Peyer's patch (tissue), 4 donors: ENCODE results near the gene PAH. TPM values are rescaled to one million over a fixed set of nuclear protein-coding genes. Genes with fewer than 3 reads are reported as not detected.
"Not testable (repeated sequence)": the region's sequence is repeated elsewhere in the genome, so short reads cannot be mapped to it uniquely, and the experiment has no call there.

Experiments
- DNase-seq, 3 donors: peaks; one replicate each; pipeline ENCODE4 v3.0.0-alpha.2; 2017 to 2019
- H3K27ac ChIP-seq, 4 donors: fragments of 200-600 bp; sonication (generic); one replicate each; pipeline ENCODE4 v1.5.1; 2016 to 2019
- H3K27me3 ChIP-seq, 2 donors: fragments of 200-600 bp; sonication (generic); one replicate each; pipeline ENCODE4 v1.5.1; 2019
- H3K36me3 ChIP-seq, 3 donors: fragments of 200-600 bp; sonication (generic); one replicate each; pipeline ENCODE4 v1.5.1; 2016 to 2019
- H3K4me1 ChIP-seq, 4 donors: fragments of 200-600 bp; sonication (generic); one replicate each; pipeline ENCODE4 v1.5.1; 2016 to 2019
- H3K4me3 ChIP-seq, 4 donors: fragments of 200-600 bp; sonication (generic); 1 replicate in 3 of 4; 2 replicates in 1 of 4; pipeline ENCODE4 v1.5.1; 2016 to 2019; ENCODE audit warnings: mild to moderate bottlenecking in 1 of 4
- H3K9me3 ChIP-seq, 4 donors: fragments of 200-600 bp; sonication (generic); one replicate each; pipeline ENCODE4 v1.5.1; 2016 to 2019; ENCODE audit warnings: mild to moderate bottlenecking in 1 of 4
- CTCF ChIP-seq, 6 experiments: fragments of 450-650 bp in 4 of 6; fragments of 200-600 bp in 2 of 6; sonication (generic) in 1 of 6; IDR thresholded peaks; one replicate each; pipeline ENCODE4 v1.5.1; 2017 to 2019; ENCODE audit warnings: antibody characterized with exemption in 6 of 6, mild to moderate bottlenecking in 3 of 6, moderate library complexity in 1 of 6
- POLR2A ChIP-seq, 2 donors: fragments of 450-650 bp; IDR thresholded peaks; one replicate each; pipeline ENCODE4 v1.5.1; 2017; ENCODE audit warnings: antibody characterized with exemption in 2 of 2, mild to moderate bottlenecking in 2 of 2, moderate library complexity in 2 of 2
- total RNA-seq, 4 donors: library from RNA; depleted of rRNA; stranded (reverse); fragments of >200 nt; gene quantifications; one replicate each; pipeline ENCODE4 v1.1.0, GENCODE V29; 2016

PAH gene
- total RNA-seq, 4 donors from 2014 or later, result not detected

GRCh38 chr12:102833687-102834441 lies 83.2 kb downstream of the PAH start:
- Histone ChIP-seq H3K27ac (no peak overlapping the region), H3K4me3 (no peak overlapping the region), H3K9me3 (no peaks in the 10 kb centered on the region), H3K36me3 (no peaks in the 10 kb centered on the region), H3K27me3 (no peaks in the 10 kb centered on the region), H3K4me1 (no peaks in the 10 kb centered on the region)
- TF ChIP-seq CTCF (IDR thresholded peaks at IDR 0.05) (no peak), POLR2A (IDR thresholded peaks at IDR 0.05) (no peak)
- DNase-seq, result no peak

GRCh38 chr12:102832826-102833225 lies 84.2 kb downstream of the PAH start:
- not testable (repeated sequence) for H3K9me3 ChIP-seq, H3K27ac ChIP-seq, H3K27me3 ChIP-seq, DNase-seq, H3K36me3 ChIP-seq, H3K4me3 ChIP-seq, H3K4me1 ChIP-seq

- H3K4me3 ChIP-seq, result no peak overlapping the region
- H3K9me3 ChIP-seq, result no peaks in the 10 kb centered on the region
- TF ChIP-seq POLR2A (IDR thresholded peaks at IDR 0.05) (no peak), CTCF (IDR thresholded peaks at IDR 0.05) (no peak)
These were observed 92.7 kb downstream of the PAH start for GRCh38 chr12:102824218-102824835.

GRCh38 chr12:102821149-102821548 lies 95.9 kb downstream of the PAH start:
- Histone ChIP-seq H3K4me3 (no peak overlapping the region), H3K27ac (no peak overlapping the region), H3K4me1 (no peaks in the 10 kb centered on the region), H3K27me3 (no peaks in the 10 kb centered on the region), H3K36me3 (no peaks in the 10 kb centered on the region), H3K9me3 (no peaks in the 10 kb centered on the region)
- TF ChIP-seq CTCF (IDR thresholded peaks at IDR 0.05) (no peak), POLR2A (IDR thresholded peaks at IDR 0.05) (no peak)
- no peak for DNase-seq

More at GRCh38 chr12:102824218-102824835, 92.7 kb downstream of the PAH start:
- H3K27me3 ChIP-seq, result no peaks in the 10 kb centered on the region
- H3K27ac ChIP-seq, result no peak overlapping the region
- no peaks in the 10 kb centered on the region for H3K36me3 ChIP-seq
- no peaks in the 10 kb centered on the region for H3K4me1 ChIP-seq
- no peak for DNase-seq

- Histone ChIP-seq H3K27me3 (no peaks in the 10 kb centered on the region), H3K4me1 (no peaks in the 10 kb centered on the region), H3K36me3 (no peaks in the 10 kb centered on the region), H3K27ac (no peak overlapping the region), H3K9me3 (no peaks in the 10 kb centered on the region), H3K4me3 (no peak overlapping the region)
- no peak for DNase-seq
- peak in 5 of 6 experiments; percentile 8 to 48 (median 38) for TF ChIP-seq CTCF (IDR thresholded peaks at IDR 0.05)
- TF ChIP-seq POLR2A (IDR thresholded peaks at IDR 0.05), result no peak
These were observed 100.1 kb downstream of the PAH start for GRCh38 chr12:102816816-102817434.
